Small intestine (tissue), 7 donors: ENCODE measurements around the gene C11orf24. TPM values are rescaled to one million over a fixed set of nuclear protein-coding genes. Genes with fewer than 3 reads are reported as not detected.

Experiments
- DNase-seq, 2 donors: peaks; one replicate each; pipeline versions ENCODE4 v3.0.0 to v3.0.0-alpha.2; 2013
- FAIRE-seq: peaks from 2 replicates; lab custom pipeline; 2012; peaks lifted over from hg19 to GRCh38; lab: Jason Lieb, UNC
- H3K27ac ChIP-seq, 3 donors: one replicate each; pipeline ENCODE4 v1.5.1; 2013; ENCODE audit warnings: low read length in 2 of 3, mild to moderate bottlenecking in 2 of 3, control low read depth in 1 of 3, inconsistent platforms in 1 of 3, low read depth in 1 of 3, moderate library complexity in 1 of 3
- H3K27me3 ChIP-seq, 3 donors: one replicate each; pipeline ENCODE4 v1.6.1; 2013; ENCODE audit warnings: low read length in 3 of 3, inconsistent platforms in 1 of 3; ENCODE audit not compliant: control insufficient read depth in 3 of 3, insufficient read depth in 3 of 3
- H3K36me3 ChIP-seq, 3 donors: one replicate each; pipeline ENCODE4 v1.6.1; 2013; ENCODE audit warnings: low read length in 3 of 3, inconsistent platforms in 1 of 3, low read depth in 1 of 3, mild to moderate bottlenecking in 1 of 3, moderate library complexity in 1 of 3; ENCODE audit not compliant: control insufficient read depth in 3 of 3, insufficient read depth in 2 of 3
- H3K4me1 ChIP-seq, 3 donors: one replicate each; pipeline ENCODE4 v1.6.1; 2013; ENCODE audit warnings: low read length in 2 of 3, inconsistent platforms in 1 of 3, low read depth in 1 of 3, mild to moderate bottlenecking in 1 of 3, moderate library complexity in 1 of 3; ENCODE audit not compliant: control insufficient read depth in 3 of 3, insufficient read depth in 2 of 3
- H3K4me3 ChIP-seq, 3 donors: one replicate each; pipeline ENCODE4 v1.5.1; 2013; ENCODE audit warnings: low read length in 3 of 3, control low read depth in 1 of 3, inconsistent platforms in 1 of 3, low read depth in 1 of 3, mild to moderate bottlenecking in 1 of 3, moderate library complexity in 1 of 3
- H3K9me3 ChIP-seq, 2 donors: one replicate each; pipeline ENCODE4 v1.6.1; 2013; ENCODE audit warnings: low read depth in 1 of 2, low read length in 1 of 2; ENCODE audit not compliant: control insufficient read depth in 2 of 2, insufficient read depth in 1 of 2
- WGBS, 3 donors: extraction: QIAGEN DNeasy Blood & Tissue Kit; methylation state at CpG; one replicate each; pipeline ENCODE4 v1.1.7; 2013; 5-methylcytosine and 5-hydroxymethylcytosine counted together
- polyA plus RNA-seq, 4 donors: library from polyadenylated mRNA; stranded (reverse) in 3 of 4; unstranded in 1 of 4; fragments of 200-250 nt in 3 of 4; fragments of 120-200 nt in 1 of 4; gene quantifications; one replicate each; pipeline versions ENCODE4 v1.2.1 to v1.2.3, GENCODE V29; 2013
- donor health status: healthy with polysubstance abuse.
- donor health status: control.
- donor health status: control.
- donor health status: Bipolar disorder and iron deficiency.
- donor health status: healthy.

Gene C11orf24
- polyA plus RNA-seq, 4 donors = 39.4 to 168 (median 94.3) TPM

DNA sequence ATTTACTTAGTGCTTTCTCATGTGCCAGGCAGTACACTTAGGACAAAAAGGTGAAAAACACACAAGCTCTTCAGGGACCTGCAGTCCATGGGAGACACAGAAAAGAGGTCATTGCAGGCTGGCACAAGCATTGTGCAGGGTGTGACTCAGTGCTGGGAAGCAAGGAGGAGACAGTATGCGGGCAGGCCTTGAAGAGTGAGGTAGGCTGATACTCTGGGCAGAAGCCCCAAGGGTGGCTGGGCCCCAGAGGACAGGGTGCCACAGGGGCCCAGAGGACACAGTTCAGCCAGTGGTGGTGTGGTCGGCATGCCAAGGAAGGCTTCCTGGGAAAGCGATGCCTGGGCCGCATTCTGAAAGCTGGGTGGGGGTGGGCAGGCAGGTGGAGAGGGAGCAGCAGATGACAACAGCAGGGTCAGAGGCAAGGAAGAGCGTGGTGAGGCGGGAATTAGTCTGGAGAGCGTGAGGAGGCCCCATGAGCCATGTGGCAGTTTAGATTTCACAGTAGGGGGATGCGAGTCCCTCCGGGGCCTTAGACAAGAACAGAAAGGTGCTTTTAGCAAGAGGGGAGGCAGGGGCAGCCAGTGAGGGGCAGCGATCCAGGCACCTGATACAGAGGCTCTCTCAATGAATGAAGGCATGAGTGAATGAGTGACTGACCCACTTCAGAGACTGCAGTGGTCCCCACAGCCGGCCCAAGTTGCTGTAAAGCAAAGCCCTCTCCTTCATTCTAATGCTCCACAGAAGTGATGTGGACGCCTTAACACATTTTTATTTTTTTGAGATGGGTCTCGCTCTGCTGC is 6.8 kb downstream of the C11orf24 start:
- Histone ChIP-seq H3K9me3 (no peaks in the 10 kb centered on the region), H3K27ac (no peak overlapping the region), H3K4me1 (peaks cover 3 to 6% (median 4%) of the 10 kb centered on the region in 3 donors), H3K36me3 (peaks cover 0 to 80% (median 39%) of the 10 kb centered on the region in 3 donors), H3K4me3 (no peak overlapping the region), H3K27me3 (no peaks in the 10 kb centered on the region)
- 90% methylated on average over 13 of the region's 13 CpGs for WGBS, 3 donors
- FAIRE-seq = no peak
- DNase-seq = no peak

DNA sequence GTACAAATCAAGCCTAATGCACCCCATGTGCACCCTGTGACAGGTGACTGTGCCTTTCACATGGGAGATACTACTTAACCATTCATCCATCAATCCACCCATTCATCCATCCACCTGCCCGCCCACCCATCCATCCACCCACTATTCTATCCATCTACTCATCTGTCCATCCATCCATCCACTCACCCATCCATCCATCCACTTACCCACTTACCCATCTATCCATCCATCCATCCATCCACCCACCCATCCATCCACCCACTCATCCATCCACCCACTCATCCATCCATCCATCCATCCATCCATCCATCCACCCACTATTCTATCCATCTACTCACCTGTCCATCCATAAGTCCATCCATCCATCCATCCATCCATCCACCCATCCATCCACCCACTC is 7.5 kb downstream of the C11orf24 start:
- no peak overlapping the region for H3K27ac ChIP-seq
- H3K27me3 ChIP-seq = no peaks in the 10 kb centered on the region
- DNase-seq = no peak
- H3K36me3 ChIP-seq = peaks cover 0 to 82% (median 39%) of the 10 kb centered on the region in 3 donors
- H3K4me3 ChIP-seq = no peak overlapping the region
- FAIRE-seq = no peak
- WGBS, 3 donors = 88 to 100% (median 100%) methylated on average over 1 of the region's 1 CpG
- H3K9me3 ChIP-seq = no peaks in the 10 kb centered on the region
- H3K4me1 ChIP-seq = peaks cover 0 to 4% (median 0%) of the 10 kb centered on the region in 3 donors

GRCh38 chr11:68263444-68264035 is 8.2 kb downstream of the C11orf24 start:
- Histone ChIP-seq H3K4me3 (no peak overlapping the region), H3K9me3 (no peaks in the 10 kb centered on the region), H3K36me3 (peaks cover 0 to 82% (median 39%) of the 10 kb centered on the region in 3 donors), H3K27ac (no peak overlapping the region), H3K27me3 (no peaks in the 10 kb centered on the region), H3K4me1 (peaks cover 0 to 4% (median 0%) of the 10 kb centered on the region in 3 donors)
- 94 to 95% (median 95%) methylated on average over 13 of the region's 13 CpGs for WGBS, 3 donors
- FAIRE-seq (no peak), DNase-seq (no peak)

GRCh38 chr11:68262544-68262827 is 9.3 kb downstream of the C11orf24 start:
- no peaks in the 10 kb centered on the region for H3K9me3 ChIP-seq
- peaks cover 0 to 7% (median 0%) of the 10 kb centered on the region in 3 donors for H3K4me1 ChIP-seq
- no peak overlapping the region for H3K27ac ChIP-seq
- FAIRE-seq = no peak
- peaks cover 0 to 80% (median 36%) of the 10 kb centered on the region in 3 donors for H3K36me3 ChIP-seq
- H3K27me3 ChIP-seq = no peaks in the 10 kb centered on the region
- WGBS, 3 donors = 95 to 98% (median 97%) methylated on average over 8 of the region's 8 CpGs
- DNase-seq = no peak
- no peak overlapping the region for H3K4me3 ChIP-seq

DNA sequence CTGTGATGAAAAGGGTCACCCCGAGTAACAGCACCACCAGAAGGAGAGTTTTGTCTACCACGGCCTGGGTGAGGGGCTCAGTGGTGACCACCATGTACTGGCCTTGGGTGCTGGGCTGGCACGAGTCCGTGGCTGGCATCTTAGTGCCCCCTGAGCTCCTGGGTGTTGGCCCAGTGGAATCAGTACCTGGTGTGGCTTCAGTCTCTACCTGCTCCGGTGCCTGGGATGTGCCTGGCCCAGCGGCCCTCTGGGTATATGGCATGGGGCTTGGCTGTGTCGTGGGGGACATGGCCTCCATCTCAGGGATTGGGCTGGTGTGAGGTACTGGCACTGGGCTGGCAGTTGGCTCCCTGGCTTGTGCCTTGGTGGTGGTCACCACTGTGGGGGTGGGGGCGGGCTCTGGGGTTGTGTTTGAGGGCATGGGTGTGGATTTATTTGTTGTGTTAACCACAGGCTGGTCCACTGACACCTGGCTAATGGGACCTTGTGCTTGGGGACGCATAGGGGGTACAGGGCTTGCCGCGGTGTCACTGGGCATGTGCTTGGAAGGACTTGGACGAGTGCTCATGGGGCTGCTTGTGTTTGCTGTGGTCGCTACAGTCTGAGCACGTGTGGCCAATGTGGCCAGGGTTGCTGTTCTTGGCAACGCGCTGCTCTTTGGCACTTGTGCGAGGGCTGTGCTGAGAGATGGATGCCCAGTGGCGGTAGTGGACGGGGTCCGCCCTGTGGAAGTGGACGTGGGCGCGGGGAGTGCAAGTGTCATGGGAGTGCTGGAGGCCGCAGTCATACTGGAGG is 9.8 kb downstream of the C11orf24 start:
- Histone ChIP-seq H3K27me3 (no peaks in the 10 kb centered on the region), H3K36me3 (peaks cover 0 to 75% (median 36%) of the 10 kb centered on the region in 3 donors), H3K27ac (no peak overlapping the region), H3K4me3 (no peak overlapping the region), H3K9me3 (no peaks in the 10 kb centered on the region), H3K4me1 (peaks cover 0 to 11% (median 0%) of the 10 kb centered on the region in 3 donors)
- WGBS, 3 donors = 94 to 97% (median 95%) methylated on average over 24 of the region's 24 CpGs
- FAIRE-seq = no peak
- no peak for DNase-seq

- WGBS, 3 donors = 85 to 92% (median 91%) methylated on average over 15 of the region's 15 CpGs
- FAIRE-seq (no peak), DNase-seq (no peak)
- Histone ChIP-seq H3K36me3 (peaks cover 0 to 65% (median 33%) of the 10 kb centered on the region in 3 donors), H3K4me3 (no peak overlapping the region), H3K27ac (no peak overlapping the region), H3K4me1 (peaks cover 0 to 14% (median 0%) of the 10 kb centered on the region in 3 donors), H3K9me3 (no peaks in the 10 kb centered on the region), H3K27me3 (no peaks in the 10 kb centered on the region)
Observed at GRCh38 chr11:68261006-68261405, 10.8 kb downstream of the C11orf24 start.

GRCh38 chr11:68260484-68260883 is 11.3 kb downstream of the C11orf24 start:
- H3K36me3 ChIP-seq = peaks cover 0 to 60% (median 33%) of the 10 kb centered on the region in 3 donors
- FAIRE-seq = no peak

More at GRCh38 chr11:68260484-68260883, 11.3 kb downstream of the C11orf24 start:
- no peak overlapping the region for H3K27ac ChIP-seq
- H3K9me3 ChIP-seq = no peaks in the 10 kb centered on the region
- 95 to 98% (median 97%) methylated on average over 6 of the region's 6 CpGs for whole genome bisulfite sequencing, 3 donors
- peaks cover 0 to 14% (median 0%) of the 10 kb centered on the region in 3 donors for H3K4me1 ChIP-seq
- H3K4me3 ChIP-seq = no peak overlapping the region
- DNase-seq = no peak
- no peaks in the 10 kb centered on the region for H3K27me3 ChIP-seq
